Caco-2 (cell line): ENCODE data around the gene PARD3. TPM values are rescaled to one million over a fixed set of nuclear protein-coding genes. Genes with fewer than 3 reads are reported as not detected.
A peak's percentile ranks its signal among the peaks of the same experiment; 100 is the strongest.

Experiments used
- BruUV-seq: library from RNA; stranded (reverse); fragments of 400-500 nt; replicated peaks from 2 replicates; lab custom pipeline; 2021; lab: Mats Ljungman, UMichigan
- CTCF ChIA-PET: fragments of 300-600 bp; sonication (Branson Sonifier 250); formaldehyde crosslinking; loops from one replicate; lab custom pipeline; 2022; ENCODE audit warnings: antibody characterized with exemption; lab: Charles Lee
- POLR2A ChIA-PET: fragments of 300-600 bp; sonication (Branson Sonifier 250); formaldehyde crosslinking; loops from one replicate; lab custom pipeline; 2022; ENCODE audit warnings: antibody characterized with exemption; lab: Charles Lee
- DNase-seq, 2 experiments: peaks; one replicate each; pipeline versions ENCODE4 v3.0.0 to v3.0.0-alpha.2; 2020 to 2022
- H3K27me3 ChIP-seq: replicated peaks from 2 replicates; pipeline ENCODE4 v1.6.0; 2011; ENCODE audit warnings: low read length; ENCODE audit not compliant: control insufficient read depth, insufficient read depth
- H3K36me3 ChIP-seq: 2 replicates; pipeline ENCODE4 v1.5.1; 2011; ENCODE audit warnings: low read length; ENCODE audit not compliant: control insufficient read depth, insufficient read depth
- H3K4me1 ChIP-seq: fragments of 250-450 bp; sonication (Bioruptor Pico); 2 replicates; pipeline ENCODE4 v1.5.1; 2020; ENCODE audit warnings: mild to moderate bottlenecking
- H3K4me3 ChIP-seq: 2 replicates; pipeline ENCODE4 v1.5.1; 2011; ENCODE audit warnings: low read depth, mild to moderate bottlenecking, control low read depth, low read length
- H3K9me3 ChIP-seq: fragments of 250-450 bp; sonication (Bioruptor Pico); 2 replicates; pipeline ENCODE4 v1.5.1; 2020; ENCODE audit warnings: mild to moderate bottlenecking, moderate library complexity
- H3K27ac Mint-ChIP-seq: one replicate; pipeline ENCODE4 v1.8.0; 2022; ENCODE audit warnings: mixed read lengths; ENCODE audit not compliant: unreplicated experiment
- H3K27me3 Mint-ChIP-seq: one replicate; pipeline ENCODE4 v1.8.0; 2022; ENCODE audit warnings: mixed read lengths; ENCODE audit not compliant: insufficient read depth, unreplicated experiment
- H3K36me3 Mint-ChIP-seq: one replicate; pipeline ENCODE4 v1.8.0; 2022; ENCODE audit warnings: mild to moderate bottlenecking, mixed read lengths; ENCODE audit not compliant: insufficient read depth, unreplicated experiment
- H3K4me1 Mint-ChIP-seq: one replicate; pipeline ENCODE4 v1.8.0; 2022; ENCODE audit warnings: low read depth, mixed read lengths; ENCODE audit not compliant: unreplicated experiment
- H3K4me3 Mint-ChIP-seq: one replicate; pipeline ENCODE4 v1.8.0; 2022; ENCODE audit warnings: mild to moderate bottlenecking, moderate library complexity, mixed read lengths; ENCODE audit not compliant: unreplicated experiment
- H3K9me3 Mint-ChIP-seq: one replicate; pipeline ENCODE4 v1.8.0; 2022; ENCODE audit warnings: mixed read lengths; ENCODE audit not compliant: unreplicated experiment
- CTCF ChIP-seq, 2 experiments: fragments of 200-600 bp in 1 of 2; IDR thresholded peaks; 1 replicate in 1 of 2; 2 replicates in 1 of 2; pipeline versions ENCODE4 v1.5.1 to v1.8.0; 2011 to 2022; ENCODE audit warnings: antibody characterized with exemption in 1 of 2, control low read depth in 1 of 2, inconsistent platforms in 1 of 2, low read depth in 1 of 2, low read length in 1 of 2, mild to moderate bottlenecking in 1 of 2, moderate library complexity in 1 of 2; ENCODE audit not compliant: insufficient read depth in 1 of 2, severe bottlenecking in 1 of 2, unreplicated experiment in 1 of 2
- intact Hi-C: fragments of 100-400 bp; cut with micrococcal nuclease; formaldehyde crosslinking; loops from one replicate; pipeline ENCODE4 v1.10.0; 2022; ENCODE audit not compliant: unreplicated experiment
- total RNA-seq: library from RNA; stranded (reverse); gene quantifications from 2 replicates; pipeline ENCODE4 v1.2.3, GENCODE V29; 2022

The PARD3 gene
- total RNA-seq, 1 experiment from 2014 or later = 80.7 TPM

DNA sequence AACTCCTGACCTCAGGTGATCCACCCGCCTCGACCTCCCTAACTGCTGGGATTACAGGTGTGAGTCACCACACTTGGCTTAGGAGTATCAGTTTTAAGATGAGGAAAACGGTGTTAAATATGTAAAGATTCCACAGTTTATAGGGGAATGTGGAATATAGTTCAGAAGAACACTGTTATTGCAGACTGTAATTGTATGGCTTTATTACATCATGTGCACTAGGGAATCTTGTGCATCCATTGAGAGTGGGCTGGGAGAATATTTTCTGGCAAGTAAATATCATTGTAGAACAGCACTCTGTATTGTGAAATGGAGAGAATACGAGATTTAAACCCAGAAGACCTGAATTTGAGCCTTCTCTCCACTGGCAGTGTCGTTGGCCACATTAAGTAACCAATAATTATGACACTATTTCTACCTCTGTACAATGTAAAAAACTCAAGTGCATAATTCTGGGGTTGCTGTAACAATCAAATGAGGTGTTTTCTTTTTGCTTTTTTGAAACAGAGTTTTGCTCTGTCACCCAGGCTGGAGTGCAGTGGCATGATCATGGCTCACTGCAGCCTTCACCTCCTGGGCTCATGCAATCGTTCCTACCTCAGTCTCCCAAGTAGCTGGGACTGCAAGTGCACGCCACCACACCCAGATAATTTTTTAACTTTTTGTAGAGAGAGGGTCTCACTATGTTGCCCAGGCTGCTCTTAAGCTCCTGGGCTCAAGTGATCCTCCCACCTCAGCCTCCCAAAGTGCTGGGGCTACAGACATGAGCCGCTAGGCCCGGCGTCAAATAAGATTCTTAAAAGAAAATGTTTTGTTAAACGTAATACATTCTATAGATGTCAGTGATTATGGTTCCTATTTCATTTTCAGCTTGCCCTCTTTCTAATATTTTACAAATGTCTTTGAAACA is 12.0 kb upstream of the PARD3 start:
- Mint-ChIP-seq H3K4me1 (peaks cover 6% of the 10 kb centered on the region), H3K27ac (no peak overlapping the region), H3K27me3 (no peaks in the 10 kb centered on the region), H3K4me3 (no peak overlapping the region), H3K9me3 (no peaks in the 10 kb centered on the region), H3K36me3 (no peaks in the 10 kb centered on the region)
- intact Hi-C loops = no loop called here
- no peak for TF ChIP-seq CTCF (IDR thresholded peaks at IDR 0.05; ENCODE audit: insufficient read depth in 1 of 2, low read depth in 1 of 2, low read length in 1 of 2, severe bottlenecking in 1 of 2, unreplicated experiment in 1 of 2)
- Histone ChIP-seq H3K4me1 (0 out of 2 replicates have a peak, but pooled peaks cover 5% of the 10 kb centered on the region), H3K27me3 (no peaks in the 10 kb centered on the region), H3K4me3 (no peak overlapping the region), H3K9me3 (no peaks in the 10 kb centered on the region), H3K36me3 (no peaks in the 10 kb centered on the region)
- ChIA-PET CTCF (no interaction called here), POLR2A (no interaction called here)
- BruUV-seq = no TSS peak
- no peak for DNase-seq

DNA sequence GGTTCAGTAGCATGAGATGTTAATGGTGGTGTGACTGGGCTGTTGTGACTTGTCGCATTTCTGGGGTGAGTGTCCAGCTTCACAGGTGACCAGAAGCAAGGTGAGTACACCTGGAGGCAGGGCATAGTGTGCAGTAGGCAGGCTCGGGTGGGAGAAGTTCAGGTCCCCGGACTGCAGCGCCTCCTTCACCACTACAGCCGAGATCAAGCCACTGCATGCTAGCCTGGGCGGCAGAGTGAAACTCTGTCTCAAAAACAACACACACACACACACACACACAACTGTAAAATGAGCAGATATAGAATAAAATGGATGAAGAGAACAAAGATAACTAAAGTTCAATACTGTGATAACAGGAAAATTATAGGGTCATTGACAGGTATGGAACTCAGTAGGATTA is 11.1 kb upstream of the PARD3 start:
- H3K27me3 Mint-ChIP-seq = no peaks in the 10 kb centered on the region
- ChIA-PET CTCF (no interaction called here), POLR2A (no interaction called here)
- 0 out of 2 replicates have a peak, but pooled peaks cover 5% of the 10 kb centered on the region for H3K4me1 ChIP-seq
- H3K27me3 ChIP-seq = no peaks in the 10 kb centered on the region
- BruUV-seq = no TSS peak
- H3K9me3 ChIP-seq = no peaks in the 10 kb centered on the region
- no peaks in the 10 kb centered on the region for H3K36me3 ChIP-seq
- H3K4me3 Mint-ChIP-seq = no peak overlapping the region
- peaks cover 11% of the 10 kb centered on the region for H3K4me1 Mint-ChIP-seq
- DNase-seq = peak in 1 of 2 experiments; percentile 33
- no peaks in the 10 kb centered on the region for H3K9me3 Mint-ChIP-seq
- H3K4me3 ChIP-seq = no peak overlapping the region
- peak in 1 of 2 experiments; percentile 18 for TF ChIP-seq CTCF (IDR thresholded peaks at IDR 0.05; ENCODE audit: insufficient read depth in 1 of 2, low read depth in 1 of 2, low read length in 1 of 2, severe bottlenecking in 1 of 2, unreplicated experiment in 1 of 2)
- intact Hi-C loops = no loop called here
- H3K36me3 Mint-ChIP-seq = no peaks in the 10 kb centered on the region
- H3K27ac Mint-ChIP-seq = no peak overlapping the region

- no peak for DNase-seq
- TF ChIP-seq CTCF (IDR thresholded peaks at IDR 0.05; ENCODE audit: insufficient read depth in 1 of 2, low read depth in 1 of 2, low read length in 1 of 2, severe bottlenecking in 1 of 2, unreplicated experiment in 1 of 2) = no peak
- Histone ChIP-seq H3K9me3 (no peaks in the 10 kb centered on the region), H3K27me3 (no peaks in the 10 kb centered on the region), H3K4me1 (0 out of 2 replicates have a peak, but pooled peaks cover 2% of the 10 kb centered on the region), H3K36me3 (no peaks in the 10 kb centered on the region), H3K4me3 (no peak overlapping the region)
- Mint-ChIP-seq H3K36me3 (no peaks in the 10 kb centered on the region), H3K27me3 (no peaks in the 10 kb centered on the region), H3K4me1 (peaks cover 12% of the 10 kb centered on the region), H3K4me3 (no peak overlapping the region), H3K27ac (no peak overlapping the region), H3K9me3 (no peaks in the 10 kb centered on the region)
- ChIA-PET CTCF (interaction anchor here (0.7 to 1.4 kb wide), 3 partner anchors 9 to 138 kb away, joined by 3 to 7 read pairs (median 3); no protein-coding TSS in a partner anchor), POLR2A (no interaction called here)
- intact Hi-C loops = no loop called here
- BruUV-seq = no TSS peak
Measured at GRCh38 chr10:34825414-34825813, 10.3 kb upstream of the PARD3 start.
